Ectodermal cell (in vitro differentiated cells): ENCODE results near the gene CCN2.
"Not testable (repeated sequence)": the region's sequence is repeated elsewhere in the genome, so short reads cannot be mapped to it uniquely, and the experiment has no call there.

Experiments
- H3K27ac ChIP-seq: 2 replicates; pipeline ENCODE4 v1.7.0; 2013; ENCODE audit warnings: mild to moderate bottlenecking, low read depth, low read length; ENCODE audit not compliant: insufficient read depth, poor library complexity, severe bottlenecking
- H3K27me3 ChIP-seq: 2 replicates; pipeline ENCODE4 v1.7.0; 2013; ENCODE audit warnings: mild to moderate bottlenecking, low read length; ENCODE audit not compliant: insufficient read depth, control insufficient read depth, poor library complexity, severe bottlenecking
- H3K36me3 ChIP-seq: one replicate; pipeline ENCODE4 v1.7.0; 2013; ENCODE audit warnings: low read length; ENCODE audit not compliant: control insufficient read depth, insufficient read depth
- H3K4me1 ChIP-seq: one replicate; pipeline ENCODE4 v1.7.0; 2013; ENCODE audit warnings: low read length; ENCODE audit not compliant: control insufficient read depth, insufficient read depth
- H3K4me3 ChIP-seq: 2 replicates; pipeline ENCODE4 v1.7.0; 2013; ENCODE audit warnings: low read depth, low read length, control low read depth; ENCODE audit not compliant: insufficient read depth
- H3K9me3 ChIP-seq: 2 replicates; pipeline ENCODE4 v1.7.0; 2013; ENCODE audit warnings: mild to moderate bottlenecking, low read length, moderate library complexity; ENCODE audit not compliant: control insufficient read depth
- WGBS, 2 experiments: methylation state at CpG; one replicate each; pipeline ENCODE4 v1.1.7; 2013; ENCODE audit warnings: missing lambda C conversion rate in 2 of 2; 5-methylcytosine and 5-hydroxymethylcytosine counted together

Gene CCN2

DNA sequence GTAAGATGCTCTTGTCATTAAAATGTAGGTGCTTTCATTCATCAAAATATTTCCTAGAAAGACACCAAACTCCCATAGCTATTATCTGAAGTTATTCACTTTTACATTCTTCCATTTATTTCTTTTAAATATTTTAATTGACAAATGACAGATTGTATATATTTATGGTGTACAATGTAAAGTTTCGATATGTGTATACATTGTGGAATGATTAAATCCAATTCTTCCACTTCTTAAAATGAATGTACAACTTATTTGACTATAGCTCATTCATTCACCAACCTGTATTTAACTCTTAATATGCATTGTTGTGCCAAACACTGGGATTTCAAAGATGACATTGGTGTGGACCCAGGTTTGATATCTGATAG, 41.0 kb downstream of the CCN2 start:
- H3K36me3 ChIP-seq, result no peaks in the 10 kb centered on the region
- H3K4me1 ChIP-seq, result no peaks in the 10 kb centered on the region
- no peaks in the 10 kb centered on the region for H3K27me3 ChIP-seq
- WGBS, 2 experiments, result no CpG with 5 or more reads among the region's 1 CpG
- no peak overlapping the region for H3K4me3 ChIP-seq
- H3K27ac ChIP-seq, result no peak overlapping the region
- H3K9me3 ChIP-seq, result no peaks in the 10 kb centered on the region

DNA sequence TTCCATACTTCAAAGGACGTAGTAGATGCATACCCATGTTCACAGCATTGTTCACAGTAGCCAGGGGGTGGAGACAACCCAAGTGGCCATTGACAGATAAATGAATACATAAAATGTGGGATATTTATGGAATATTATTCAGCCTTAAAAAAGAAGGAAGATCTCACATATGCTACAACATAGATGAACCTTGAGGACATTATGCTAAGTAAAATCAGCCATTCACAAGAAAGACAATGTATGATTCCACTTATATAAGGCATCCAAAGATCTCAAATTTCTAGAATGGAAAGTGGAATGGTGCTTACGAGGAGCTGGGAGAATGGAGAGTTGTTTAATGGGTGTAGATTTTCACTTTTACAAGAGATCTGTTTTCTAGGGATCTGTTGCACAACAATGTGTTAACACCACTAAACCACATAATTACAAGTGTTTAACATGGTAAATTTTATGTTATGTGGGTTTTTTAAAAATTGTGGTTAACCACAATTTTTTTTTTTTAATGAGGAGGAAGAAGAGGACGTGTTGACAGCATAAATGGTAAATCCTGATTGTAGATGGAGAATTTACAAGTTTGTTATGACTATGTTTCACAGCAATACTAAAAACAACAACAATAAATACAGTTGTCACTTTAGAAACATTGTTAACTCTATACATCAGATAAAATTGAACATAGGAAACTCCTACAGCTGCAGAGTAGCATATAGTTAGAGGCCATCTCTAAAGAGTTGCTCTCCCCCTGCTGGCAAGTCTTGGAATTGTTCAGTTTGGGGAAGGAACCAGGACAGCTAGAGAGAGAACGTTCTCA, 41.6 kb downstream of the CCN2 start:
- Histone ChIP-seq H3K36me3 (no peaks in the 10 kb centered on the region), H3K4me3 (no peak overlapping the region), H3K27me3 (no peaks in the 10 kb centered on the region), H3K27ac (no peak overlapping the region), H3K4me1 (no peaks in the 10 kb centered on the region), H3K9me3 (no peaks in the 10 kb centered on the region)
- WGBS, 2 experiments, result 50 to 86% methylated on average over 2 to 3 of the region's 4 CpGs

DNA sequence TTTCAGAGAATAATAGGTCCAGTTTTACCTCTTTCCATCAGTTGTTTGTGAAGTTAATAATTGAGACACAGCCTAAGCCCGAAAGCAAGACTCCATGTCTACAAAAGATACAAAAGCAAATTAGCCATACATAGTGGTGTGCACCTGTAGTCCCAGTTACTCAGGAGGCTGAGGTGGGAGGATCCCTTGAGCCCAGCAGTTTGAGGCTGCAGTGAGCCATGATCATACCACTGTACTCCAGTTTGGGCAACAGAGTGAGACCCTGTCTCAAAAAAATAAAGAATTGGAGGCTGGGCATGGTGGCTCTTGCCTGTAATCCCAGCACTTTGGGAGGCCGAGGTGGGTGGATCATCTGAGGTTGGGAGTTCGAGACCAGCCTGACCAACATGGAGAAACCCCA, 42.4 kb downstream of the CCN2 start:
- not testable (repeated sequence) for H3K27me3 ChIP-seq, H3K4me3 ChIP-seq, H3K27ac ChIP-seq, H3K36me3 ChIP-seq, H3K9me3 ChIP-seq, H3K4me1 ChIP-seq
- WGBS, 2 experiments, result 87 to 92% methylated on average over 3 of the region's 3 CpGs

DNA sequence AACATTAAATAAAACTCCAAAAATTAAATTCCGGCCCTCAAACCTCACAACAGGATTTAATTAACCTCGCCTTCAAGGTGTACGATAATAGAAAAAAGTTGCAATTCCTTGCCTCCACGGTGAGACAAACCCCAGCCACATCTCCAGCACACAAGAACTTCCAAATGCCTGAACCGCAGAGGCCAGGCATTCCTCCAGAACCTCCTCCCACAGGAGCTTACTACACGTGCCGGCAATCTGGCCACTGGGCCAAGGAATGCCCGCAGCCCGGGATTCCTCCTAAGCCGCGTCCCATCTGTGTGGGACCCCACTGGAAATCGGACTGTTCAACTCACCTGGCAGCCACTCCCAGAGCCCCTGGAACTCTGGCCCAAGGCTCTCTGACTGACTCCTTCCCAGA, 47.4 kb downstream of the CCN2 start:
- not testable (repeated sequence) for H3K9me3 ChIP-seq, H3K4me3 ChIP-seq, H3K36me3 ChIP-seq, H3K4me1 ChIP-seq, H3K27ac ChIP-seq
- H3K27me3 ChIP-seq, result peaks cover 25% of the 10 kb centered on the region
- WGBS, 2 experiments, result 34 to 46% methylated on average over 8 to 11 of the region's 12 CpGs

DNA sequence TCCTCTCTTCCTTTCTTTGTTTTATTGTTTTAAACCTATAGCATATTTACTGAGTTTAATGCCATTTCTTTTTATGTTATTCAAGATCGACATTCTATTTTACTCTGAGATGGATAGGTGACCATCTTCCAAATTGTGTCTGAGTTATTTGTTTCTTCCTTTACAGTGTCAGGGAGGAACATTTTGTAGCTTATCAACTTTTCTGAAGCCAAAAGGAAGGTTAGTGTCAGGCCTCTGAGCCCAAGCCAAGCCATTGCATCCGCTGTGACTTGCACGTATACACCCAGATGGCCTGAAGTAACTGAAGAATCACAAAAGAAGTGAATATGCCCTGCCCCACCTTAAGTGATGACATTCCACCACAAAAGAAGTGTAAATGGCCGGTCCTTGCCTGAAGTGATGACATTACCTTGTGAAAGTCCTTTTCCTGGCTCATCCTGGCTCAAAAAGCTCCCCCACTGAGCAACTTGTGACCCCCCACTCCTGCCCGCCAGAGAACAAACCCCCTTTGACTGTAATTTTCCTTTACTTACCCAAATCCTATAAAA, 49.8 kb downstream of the CCN2 start:
- H3K4me1 ChIP-seq, H3K4me3 ChIP-seq, H3K36me3 ChIP-seq, H3K9me3 ChIP-seq, H3K27ac ChIP-seq: not testable (repeated sequence)
- peaks cover 25% of the 10 kb centered on the region for H3K27me3 ChIP-seq
- 49 to 52% methylated on average over 5 of the region's 5 CpGs for WGBS, 2 experiments

DNA sequence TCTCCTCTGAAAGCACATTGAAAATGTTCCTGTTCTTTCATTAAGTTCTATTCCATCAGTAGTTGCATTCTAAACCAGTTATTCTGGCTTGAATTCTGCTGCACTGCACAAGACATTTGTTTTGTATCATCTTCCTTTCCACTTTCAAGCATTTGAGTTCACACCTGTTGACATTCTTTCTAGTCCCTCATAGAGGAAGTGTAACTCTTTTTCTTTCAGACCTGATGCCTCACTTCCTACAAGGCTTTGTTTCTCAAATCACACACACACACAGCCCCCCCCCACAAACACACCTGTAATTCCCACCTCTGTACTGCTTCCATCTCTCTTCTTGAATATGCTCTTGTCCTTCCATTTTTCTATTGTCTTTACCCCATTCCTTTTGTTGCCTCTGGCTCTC, 50.9 kb downstream of the CCN2 start:
- Histone ChIP-seq H3K4me1 (no peaks in the 10 kb centered on the region), H3K36me3 (no peaks in the 10 kb centered on the region), H3K27me3 (peaks cover 25% of the 10 kb centered on the region), H3K9me3 (no peaks in the 10 kb centered on the region), H3K4me3 (no peak overlapping the region), H3K27ac (no peak overlapping the region)

DNA sequence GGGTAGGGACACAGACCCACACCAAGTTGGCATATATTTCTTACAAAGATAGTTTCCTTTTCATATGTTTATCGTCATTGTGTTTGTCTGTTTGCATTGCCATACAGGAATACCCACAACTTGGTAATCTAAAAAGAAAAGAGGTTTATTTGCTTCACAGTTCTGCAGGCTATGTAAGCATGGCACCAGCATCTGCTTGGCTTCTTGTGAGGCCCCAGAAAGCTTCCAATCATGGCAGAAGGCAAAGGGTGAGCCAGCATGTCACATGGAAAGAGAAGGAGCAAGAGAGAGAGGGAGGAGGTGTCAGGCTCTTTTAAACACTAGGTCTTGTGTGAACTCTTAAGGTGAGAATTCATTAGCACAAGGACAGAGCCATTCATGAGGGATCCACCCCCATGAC, 52.5 kb downstream of the CCN2 start:
- Histone ChIP-seq H3K9me3 (no peaks in the 10 kb centered on the region), H3K4me3 (no peak overlapping the region), H3K27me3 (peaks cover 24% of the 10 kb centered on the region), H3K4me1 (no peaks in the 10 kb centered on the region), H3K36me3 (no peaks in the 10 kb centered on the region), H3K27ac (no peak overlapping the region)
- 100% methylated on average over 1 of the region's 1 CpG for WGBS, 2 experiments
